ENCODE measurements around the gene GTF2H4. TPM values are rescaled to one million over a fixed set of nuclear protein-coding genes. Genes with fewer than 3 reads are reported as not detected.

Gene GTF2H4
- total RNA-seq, 2 donors from 2014 or later, result 0.66 to 27.2 TPM

- peak in 1 of 4 donors; percentile 7 for DNase-seq
Measured at GRCh38 chr6:30890646-30891449, 17.2 kb upstream of the GTF2H4 start.

GRCh38 chr6:30891450-30891723 is 16.6 kb upstream of the GTF2H4 start:
- H3K4me1 ChIP-seq, result peaks cover 19% of the 10 kb centered on the region
- no peaks in the 10 kb centered on the region for H3K27me3 ChIP-seq
- ATAC-seq, result no peak
- H3K36me3 ChIP-seq (replicated peaks in 1 of 2; ENCODE audit: insufficient read depth in 1 of 2, low read depth in 2 of 2), result peaks cover 26 to 28% of the 10 kb centered on the region in 2 donors
- 84 to 87% methylated on average over 4 of the region's 4 CpGs for WGBS, 2 donors
- H3K4me3 ChIP-seq, result no peak overlapping the region
- intact Hi-C loops (cut with DNase I), result no loop called here
- H3K9me3 ChIP-seq, result no peaks in the 10 kb centered on the region
- no peak for DNase-seq
- TF ChIP-seq POLR2A (IDR thresholded peaks at IDR 0.05) (no peak), CTCF (IDR thresholded peaks at IDR 0.05) (no peak)
- no peak overlapping the region for H3K27ac ChIP-seq

More at GRCh38 chr6:30890646-30891449, 17.2 kb upstream of the GTF2H4 start:
- Histone ChIP-seq H3K9me3 (no peaks in the 10 kb centered on the region), H3K27me3 (no peaks in the 10 kb centered on the region), H3K4me1 (peaks cover 25% of the 10 kb centered on the region), H3K4me3 (no peak overlapping the region), H3K36me3 (replicated peaks in 1 of 2; ENCODE audit: insufficient read depth in 1 of 2, low read depth in 2 of 2) (peaks cover 26 to 28% of the 10 kb centered on the region in 2 donors), H3K27ac (no peak overlapping the region)
- intact Hi-C loops (cut with DNase I), result no loop called here
- 67 to 82% methylated on average over 4 to 12 of the region's 12 CpGs for WGBS, 2 donors
- TF ChIP-seq POLR2A (IDR thresholded peaks at IDR 0.05), result no peak
- no peak for TF ChIP-seq CTCF (IDR thresholded peaks at IDR 0.05)
- ATAC-seq, result no peak

GRCh38 chr6:30891816-30892538 is 16.0 kb upstream of the GTF2H4 start:
- H3K36me3 ChIP-seq (replicated peaks in 1 of 2; ENCODE audit: insufficient read depth in 1 of 2, low read depth in 2 of 2), result peaks cover 26 to 34% of the 10 kb centered on the region in 2 donors
- TF ChIP-seq CTCF (IDR thresholded peaks at IDR 0.05) (no peak), POLR2A (IDR thresholded peaks at IDR 0.05) (no peak)
- intact Hi-C loops (cut with DNase I), result no loop called here
- 79 to 91% methylated on average over 15 to 16 of the region's 21 CpGs for WGBS, 2 donors
- no peak overlapping the region for H3K4me3 ChIP-seq
- H3K27ac ChIP-seq, result no peak overlapping the region
- H3K9me3 ChIP-seq, result no peaks in the 10 kb centered on the region
- DNase-seq (no peak), ATAC-seq (no peak)
- H3K27me3 ChIP-seq, result no peaks in the 10 kb centered on the region
- peaks cover 13% of the 10 kb centered on the region for H3K4me1 ChIP-seq

- no peak overlapping the region for H3K4me3 ChIP-seq
- DNase-seq (no peak), ATAC-seq (no peak)
- H3K9me3 ChIP-seq, result no peaks in the 10 kb centered on the region
- peaks cover 7% of the 10 kb centered on the region for H3K4me1 ChIP-seq
- no peaks in the 10 kb centered on the region for H3K27me3 ChIP-seq
- TF ChIP-seq POLR2A (IDR thresholded peaks at IDR 0.05), result no peak
- TF ChIP-seq CTCF (IDR thresholded peaks at IDR 0.05), result no peak
- WGBS, 2 donors, result 82 to 87% methylated on average over 7 to 11 of the region's 16 CpGs
- peaks cover 33 to 37% of the 10 kb centered on the region in 2 donors for H3K36me3 ChIP-seq (replicated peaks in 1 of 2; ENCODE audit: insufficient read depth in 1 of 2, low read depth in 2 of 2)
- intact Hi-C loops (cut with DNase I), result no loop called here
- no peak overlapping the region for H3K27ac ChIP-seq
Measured at GRCh38 chr6:30893001-30893591, 14.9 kb upstream of the GTF2H4 start.
